ENCODE results near the gene NGEF.

The NGEF gene

DNA sequence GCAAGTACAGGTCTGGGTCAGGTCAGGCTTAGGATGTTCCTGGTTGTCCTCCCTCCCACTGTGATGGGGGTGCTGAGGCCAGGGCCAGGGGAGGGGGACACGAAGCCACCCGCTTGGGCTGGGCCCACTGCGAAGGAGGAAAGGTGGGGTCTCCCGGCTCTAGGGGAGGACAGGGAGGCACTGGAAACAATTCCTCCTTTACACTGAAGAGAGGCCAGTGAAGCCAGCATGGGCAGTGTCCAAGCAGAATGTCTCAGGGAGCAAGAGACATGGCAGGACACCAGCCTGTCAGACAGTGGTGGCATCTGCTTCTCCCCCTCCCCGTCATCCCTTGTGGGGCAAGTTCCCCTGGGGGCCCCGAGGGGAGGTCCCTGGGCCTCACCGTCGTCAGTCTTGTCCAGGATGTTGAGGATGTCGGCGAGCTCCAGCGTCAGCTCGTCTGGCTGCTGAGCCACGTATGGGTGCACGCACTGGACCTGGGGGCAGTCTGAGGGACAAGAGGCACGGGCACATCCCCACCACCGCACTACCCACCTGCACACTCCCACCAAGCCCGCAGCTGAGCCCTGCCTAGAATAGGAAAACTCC is 132.2 kb downstream of the NGEF start:
- no peak for DNase-seq

DNA sequence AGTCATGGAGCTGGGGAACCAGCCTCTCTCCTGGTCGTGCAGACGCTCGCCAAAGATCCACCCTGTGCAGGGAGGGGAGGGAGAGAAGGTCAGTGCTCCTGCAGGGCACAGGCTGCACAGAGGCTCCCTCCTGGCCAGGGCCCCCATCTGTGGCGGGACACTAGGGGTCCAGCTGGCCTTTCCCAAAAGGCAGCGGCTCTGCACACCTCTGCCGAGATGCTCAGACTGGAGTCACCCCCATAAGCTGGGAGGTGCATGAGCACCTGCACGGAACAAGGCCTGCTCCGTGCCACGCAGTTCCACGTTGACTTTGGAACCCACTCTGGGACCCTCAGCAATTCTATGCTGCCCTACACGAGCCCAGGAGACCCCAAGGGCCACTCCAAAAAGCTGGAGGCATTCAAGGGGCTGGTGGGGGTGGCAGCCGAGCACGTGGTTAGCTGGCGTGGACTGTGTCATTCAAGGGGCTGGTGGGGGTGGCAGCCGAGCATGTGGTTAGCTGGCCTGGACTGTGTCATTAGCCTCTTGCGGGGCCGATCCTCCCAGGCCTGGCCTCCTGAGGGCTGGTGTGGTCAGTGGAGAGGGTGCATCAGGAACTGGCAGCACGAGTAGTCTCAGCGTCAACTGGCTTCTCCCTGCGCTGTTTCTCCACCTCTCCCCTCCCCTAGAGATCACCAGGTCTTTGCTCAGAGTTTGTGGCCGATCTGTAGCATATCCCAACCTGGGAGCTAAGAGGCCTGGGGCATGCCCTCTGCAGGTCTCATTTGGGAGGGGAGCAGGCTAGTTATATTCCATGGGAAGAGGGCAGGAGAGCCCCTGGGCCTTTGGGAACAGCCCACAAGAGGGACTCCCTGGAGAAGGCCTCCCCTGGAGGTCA is 133.2 kb downstream of the NGEF start:
- DNase-seq = no peak

GRCh38 chr2:232878855-232879617 is 134.0 kb downstream of the NGEF start:
- no peak for DNase-seq

- no peak for DNase-seq
These were observed 135.0 kb downstream of the NGEF start for GRCh38 chr2:232877940-232878511.

DNA sequence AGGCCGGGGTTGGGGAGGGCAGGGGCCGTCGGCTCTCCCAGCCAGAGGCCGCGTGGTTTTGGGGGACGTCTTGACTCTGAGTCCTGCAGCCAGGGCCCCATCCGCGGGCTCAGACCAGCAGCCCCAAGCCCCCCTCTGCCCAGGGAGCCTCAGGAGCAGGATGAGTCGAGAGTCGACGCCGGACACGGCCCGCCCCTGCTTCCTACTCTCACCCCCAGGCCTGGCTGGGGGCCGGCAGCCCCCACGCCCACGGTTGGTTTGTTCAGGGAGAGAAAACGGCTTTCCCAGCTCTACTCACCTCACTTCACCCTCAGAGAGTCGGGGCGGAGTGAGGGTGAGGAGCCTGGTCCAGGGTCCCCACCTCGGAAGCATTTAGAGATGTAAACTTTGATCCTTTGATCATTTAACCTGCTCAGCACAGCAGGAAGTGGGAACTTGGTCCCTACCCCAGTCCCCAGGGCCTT is 136.0 kb downstream of the NGEF start:
- DNase-seq = no peak

GRCh38 chr2:232876161-232876977 is 136.7 kb downstream of the NGEF start:
- DNase-seq = no peak

GRCh38 chr2:232875256-232876121 is 137.6 kb downstream of the NGEF start:
- DNase-seq = no peak

GRCh38 chr2:232874677-232875223 is 138.3 kb downstream of the NGEF start:
- DNase-seq = no peak

- DNase-seq = no peak
These were observed 139.0 kb downstream of the NGEF start for GRCh38 chr2:232873909-232874641.

- no peak for DNase-seq
These were observed 139.7 kb downstream of the NGEF start for GRCh38 chr2:232873292-232873908.

DNA sequence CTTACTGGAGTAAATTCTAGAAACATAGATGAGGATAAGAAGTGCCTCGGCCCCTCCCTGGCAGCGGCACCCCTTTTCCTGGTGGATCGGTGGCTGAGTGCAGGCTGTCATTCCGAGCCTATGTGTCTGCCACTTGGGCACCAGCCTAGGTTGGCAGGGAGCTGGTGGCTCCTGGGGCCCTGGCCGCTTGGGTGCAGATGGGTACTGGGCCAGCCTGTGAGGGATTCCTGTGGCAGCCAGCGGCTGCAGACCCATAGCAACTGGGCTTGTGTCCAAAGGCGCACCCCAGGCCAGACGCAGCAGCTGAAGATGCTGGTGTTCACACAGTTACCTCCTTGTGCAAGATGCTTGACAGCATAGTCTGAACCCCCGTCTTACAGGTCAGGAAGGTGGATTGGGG is 140.2 kb downstream of the NGEF start:
- no peak for DNase-seq

DNA sequence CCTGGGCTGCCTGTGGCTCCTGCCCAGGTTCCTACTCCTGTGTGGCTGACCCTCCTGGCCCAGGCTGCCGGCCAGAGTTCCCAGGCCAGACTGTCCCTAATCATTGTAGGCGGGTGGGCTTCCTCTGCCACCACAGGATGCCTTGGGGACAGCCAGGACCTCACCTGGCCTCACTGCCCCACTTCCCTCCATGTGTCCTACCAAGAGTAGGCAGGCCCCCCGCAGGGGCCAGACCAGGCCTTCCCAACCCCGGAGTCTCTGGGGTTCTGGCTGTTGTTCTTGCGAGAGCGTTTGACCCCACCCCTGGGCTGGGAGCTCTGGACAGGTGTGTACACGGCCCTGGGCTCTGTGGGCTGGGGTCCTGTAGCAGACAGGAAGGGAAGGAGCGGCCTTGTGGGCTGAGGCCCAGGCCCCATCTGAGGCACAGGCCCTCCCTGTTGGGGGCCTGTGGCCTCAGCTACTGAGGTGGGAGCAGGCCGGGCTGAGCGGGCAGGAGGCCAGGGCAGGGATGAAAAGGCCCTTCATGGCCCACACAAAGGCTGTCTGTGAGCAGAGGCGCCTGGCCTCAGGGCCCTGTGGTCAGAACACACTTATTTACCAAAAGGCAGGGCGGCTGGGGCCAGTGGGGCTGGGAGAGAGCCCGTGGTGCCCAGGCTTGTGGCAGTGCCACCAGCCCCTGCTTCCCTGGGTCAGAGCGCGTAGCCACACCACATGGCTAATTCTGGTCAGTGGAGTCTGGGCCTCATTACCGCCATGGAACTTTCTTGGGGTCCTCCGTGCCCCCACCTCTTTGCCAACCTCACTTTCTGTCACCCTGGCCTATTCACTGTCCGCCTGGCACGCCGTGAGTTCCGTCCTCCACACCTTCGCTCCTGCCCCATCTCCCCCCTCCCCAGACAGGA is 141.0 kb downstream of the NGEF start:
- no peak for DNase-seq

DNA sequence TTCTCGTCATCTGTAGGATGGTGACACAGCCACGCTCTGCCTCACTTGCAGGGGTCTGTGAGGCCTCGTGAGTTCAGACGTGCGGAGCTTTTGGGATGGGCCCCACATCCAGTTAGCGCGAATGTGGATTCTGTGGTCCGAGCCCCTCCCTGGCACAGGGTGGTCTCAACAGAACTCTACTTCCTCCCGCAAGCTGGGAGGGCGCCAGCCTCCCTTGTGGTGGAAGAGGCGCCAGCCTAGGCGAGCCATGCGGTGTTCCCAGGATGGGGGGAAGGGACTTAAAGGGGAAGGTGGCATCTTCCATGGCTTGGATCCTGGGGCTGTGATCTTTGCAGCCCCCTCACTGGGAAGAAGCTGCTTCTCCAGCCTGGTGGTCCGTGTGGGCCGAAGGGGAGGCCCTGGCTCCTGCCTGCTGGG is 141.6 kb downstream of the NGEF start:
- no peak for DNase-seq

- no peak for DNase-seq
These were observed 142.2 kb downstream of the NGEF start for GRCh38 chr2:232870766-232871371.

GRCh38 chr2:232870018-232870765 is 142.9 kb downstream of the NGEF start, which contains the start of gene SNORC:
Gene SNORC, plus strand, starts transcription at chr2:232870264. Its CDS starts 78 bp downstream, at chr2:232870342.
- DNase-seq = no peak

- no peak for DNase-seq
These were observed 143.7 kb downstream of the NGEF start for GRCh38 chr2:232869138-232870017.
